GM23338 (cell line): ENCODE measurements around the gene PRDM11. TPM values are rescaled to one million over a fixed set of nuclear protein-coding genes. Genes with fewer than 3 reads are reported as not detected.

Experiments used
- ATAC-seq: fragments of 200-7000 bp; cut with Tn5 transposase; 3 replicates; pipeline ENCODE4 v1.9.1; 2020
- DNase-seq: peaks from one replicate; pipeline ENCODE4 v3.0.0-alpha.2; 2015; ENCODE audit warnings: low spot score
- H2AFZ ChIP-seq: fragments of 200-600 bp; sonication (generic); 2 replicates; pipeline ENCODE4 v1.8.0; 2016; ENCODE audit warnings: antibody characterized with exemption, mild to moderate bottlenecking, moderate library complexity
- H3F3A ChIP-seq: fragments of 200-600 bp; sonication (generic); replicated peaks from 2 replicates; pipeline ENCODE4 v1.8.0; 2017; ENCODE audit warnings: antibody characterized with exemption, mixed run types, low read depth
- H3K27ac ChIP-seq: fragments of 200-600 bp; sonication (generic); 2 replicates; pipeline ENCODE4 v1.6.1; 2016; ENCODE audit warnings: low read depth
- H3K27me3 ChIP-seq: fragments of 200-600 bp; sonication (generic); 2 replicates; pipeline ENCODE4 v1.8.0; 2016; ENCODE audit warnings: mild to moderate bottlenecking, mixed run types, moderate library complexity; ENCODE audit not compliant: insufficient read depth
- H3K36me3 ChIP-seq: fragments of 200-600 bp; sonication (generic); 2 replicates; pipeline ENCODE4 v1.8.0; 2016; ENCODE audit warnings: mild to moderate bottlenecking; ENCODE audit not compliant: insufficient read depth
- H3K4me1 ChIP-seq: fragments of 200-600 bp; sonication (generic); 2 replicates; pipeline ENCODE4 v1.8.0; 2016; ENCODE audit warnings: mild to moderate bottlenecking, moderate library complexity; ENCODE audit not compliant: insufficient read depth
- H3K4me2 ChIP-seq: fragments of 200-600 bp; sonication (generic); 2 replicates; pipeline ENCODE4 v1.7.1; 2017; ENCODE audit warnings: mixed run types
- H3K4me3 ChIP-seq: fragments of 200-600 bp; sonication (generic); 2 replicates; pipeline ENCODE4 v1.6.1; 2016; ENCODE audit warnings: mixed run types
- H3K79me2 ChIP-seq: fragments of 200-600 bp; sonication (generic); replicated peaks from 2 replicates; pipeline ENCODE4 v1.8.0; 2017; ENCODE audit warnings: mild to moderate bottlenecking; ENCODE audit not compliant: insufficient read depth
- H3K9me2 ChIP-seq: fragments of 200-600 bp; sonication (generic); 2 replicates; pipeline ENCODE4 v1.8.0; 2017; ENCODE audit not compliant: insufficient read depth
- H4K20me1 ChIP-seq: fragments of 200-600 bp; sonication (generic); replicated peaks from 2 replicates; pipeline ENCODE4 v1.8.0; 2017; ENCODE audit warnings: mild to moderate bottlenecking; ENCODE audit not compliant: insufficient read depth
- H3K27ac Mint-ChIP-seq: 2 replicates; pipeline ENCODE4 v1.8.0; 2020; ENCODE audit warnings: inconsistent platforms, mild to moderate bottlenecking, moderate library complexity, mixed read lengths
- H3K27me3 Mint-ChIP-seq: 3 replicates; pipeline ENCODE4 v1.8.0; 2022; ENCODE audit warnings: low read depth, mild to moderate bottlenecking, moderate library complexity, mixed read lengths, inconsistent platforms; ENCODE audit not compliant: insufficient read depth, poor library complexity
- H3K36me3 Mint-ChIP-seq: 3 replicates; pipeline ENCODE4 v1.8.0; 2021; ENCODE audit warnings: low read depth, mild to moderate bottlenecking, inconsistent platforms, moderate library complexity, mixed read lengths
- H3K4me1 Mint-ChIP-seq: 3 replicates; pipeline ENCODE4 v1.8.0; 2020; ENCODE audit warnings: mild to moderate bottlenecking, inconsistent platforms, mixed read lengths
- H3K4me3 Mint-ChIP-seq: 3 replicates; pipeline ENCODE4 v1.8.0; 2021; ENCODE audit warnings: moderate library complexity, mild to moderate bottlenecking, inconsistent platforms, mixed read lengths
- H3K9me3 Mint-ChIP-seq: 3 replicates; pipeline ENCODE4 v1.8.0; 2020; ENCODE audit warnings: moderate library complexity, mild to moderate bottlenecking, inconsistent platforms, mixed read lengths
- CREB1 ChIP-seq: fragments of 250-450 bp; sonication (Bioruptor Pico); IDR thresholded peaks from 2 replicates; pipeline ENCODE4 v1.5.0; 2020; ENCODE audit warnings: low read depth, mild to moderate bottlenecking, moderate library complexity
- CTCF ChIP-seq, 2 experiments: fragments of 200-600 bp in 1 of 2; sonication (generic) in 1 of 2; conservative IDR thresholded peaks; 2 replicates each; pipeline versions ENCODE4 v1.5.1 to v1.6.1; 2016 to 2017; ENCODE audit warnings: antibody characterized with exemption in 2 of 2, low read depth in 2 of 2, mild to moderate bottlenecking in 2 of 2, moderate library complexity in 1 of 2
- ETS1 ChIP-seq: IDR thresholded peaks from 2 replicates; pipeline ENCODE4 v1.6.1; 2016; ENCODE audit warnings: antibody characterized with exemption
- EZH2 ChIP-seq: fragments of 200-600 bp; sonication (generic); IDR thresholded peaks from one replicate; pipeline ENCODE4 v1.8.0; 2017; ENCODE audit warnings: antibody characterized with exemption, mild to moderate bottlenecking, low read depth; ENCODE audit not compliant: unreplicated experiment
- EZH2phosphoT487 ChIP-seq: fragments of 200-600 bp; sonication (generic); IDR thresholded peaks from one replicate; pipeline ENCODE4 v1.8.1; 2018; ENCODE audit warnings: antibody characterized with exemption; ENCODE audit not compliant: unreplicated experiment
- JUNB ChIP-seq: IDR thresholded peaks from one replicate; pipeline ENCODE4 v1.6.1; 2016; ENCODE audit warnings: antibody characterized with exemption; ENCODE audit not compliant: unreplicated experiment
- NANOG ChIP-seq: IDR thresholded peaks from 2 replicates; pipeline ENCODE4 v1.6.1; 2016; ENCODE audit warnings: antibody characterized with exemption, borderline replicate concordance
- POLR2AphosphoS5 ChIP-seq: IDR thresholded peaks from 2 replicates; pipeline ENCODE4 v1.6.1; 2016; ENCODE audit warnings: antibody characterized with exemption, low read depth
- REST ChIP-seq: IDR thresholded peaks from one replicate; pipeline ENCODE4 v1.6.1; 2018; ENCODE audit warnings: antibody characterized with exemption; ENCODE audit not compliant: unreplicated experiment
- STAT1 ChIP-seq: IDR thresholded peaks from one replicate; pipeline ENCODE4 v1.6.1; 2016; ENCODE audit warnings: antibody characterized with exemption; ENCODE audit not compliant: unreplicated experiment
- ZNF114 ChIP-seq: fragments of 250-450 bp; sonication (Bioruptor Pico); IDR thresholded peaks from 2 replicates; pipeline ENCODE4 v1.5.0; 2020; ENCODE audit warnings: mild to moderate bottlenecking, moderate library complexity
- ZNF331 ChIP-seq: fragments of 250-450 bp; sonication (Bioruptor Pico); IDR thresholded peaks from 2 replicates; pipeline ENCODE4 v1.5.0; 2020; ENCODE audit warnings: low read depth, mild to moderate bottlenecking, moderate library complexity
- ZNF462 ChIP-seq: fragments of 250-450 bp; sonication (Bioruptor Pico); IDR thresholded peaks from 2 replicates; pipeline ENCODE4 v1.5.0; 2020; ENCODE audit warnings: mild to moderate bottlenecking, moderate library complexity
- polyA plus RNA-seq: library from polyadenylated mRNA; unstranded; fragments of >200 nt; fragmentation: Nextera tagmentation; extraction: Ambion mirVana; gene quantifications from 2 replicates; pipeline ENCODE4 v1.2.1, GENCODE V29; 2016
- total RNA-seq: library from RNA; depleted of rRNA; stranded (reverse); fragments of >200 nt; shearing (Covaris generic); gene quantifications from 2 replicates; pipeline ENCODE4 v1.2.3, GENCODE V29; 2014

Gene PRDM11
- total and polyA plus RNA-seq, 2 experiments from 2014 or later, result 0.97 to 10.4 TPM

- Histone ChIP-seq H3K4me1 (no peaks in the 10 kb centered on the region), H3K27me3 (no peaks in the 10 kb centered on the region), H4K20me1 (peaks cover 5% of the 10 kb centered on the region; the same call in 1 of the 2 replicates), H3K27ac (no peak overlapping the region), H3K79me2 (0 out of 2 replicates have a peak, but pooled peaks cover 2% of the 10 kb centered on the region), H3K4me3 (no peak overlapping the region), H3K9me2 (no peaks in the 10 kb centered on the region), H2AFZ (no peak overlapping the region), H3K4me2 (no peak overlapping the region), H3F3A (no peaks in the 10 kb centered on the region), H3K36me3 (no peaks in the 10 kb centered on the region)
- H3K36me3 Mint-ChIP-seq, result no peaks in the 10 kb centered on the region
- no peak for ATAC-seq
- no peaks in the 10 kb centered on the region for H3K27me3 Mint-ChIP-seq
- H3K9me3 Mint-ChIP-seq, result no peaks in the 10 kb centered on the region
- H3K27ac Mint-ChIP-seq, result no peak overlapping the region
- no peak overlapping the region for H3K4me3 Mint-ChIP-seq
- no peak for TF ChIP-seq STAT1
- TF ChIP-seq ZNF114 (CRISPR knock-in tag), result no peak
- TF ChIP-seq CTCF (conservative IDR thresholded peaks at IDR 0.05; ENCODE audit: low read depth in 2 of 2), result no peak
- no peak for TF ChIP-seq CREB1
- no peak for TF ChIP-seq REST
- no peak for TF ChIP-seq POLR2AphosphoS5
- no peak for TF ChIP-seq EZH2phosphoT487
- TF ChIP-seq JUNB, result no peak
- TF ChIP-seq ZNF462 (CRISPR knock-in tag), result no peak
- no peak for TF ChIP-seq ZNF331 (CRISPR knock-in tag)
- no peak for TF ChIP-seq ETS1
- no peak for TF ChIP-seq NANOG
- no peak for TF ChIP-seq EZH2
- H3K4me1 Mint-ChIP-seq, result peaks cover 11% of the 10 kb centered on the region; the same call in 2 of the 3 replicates
- no peak for DNase-seq
Observed at GRCh38 chr11:45173064-45173463, 26.6 kb downstream of the PRDM11 start.
